ENCODE data around the gene TMEM165. TPM values are rescaled to one million over a fixed set of nuclear protein-coding genes. Genes with fewer than 3 reads are reported as not detected.

The TMEM165 gene
- total RNA-seq, 1 experiment from 2014 or later, result 119 TPM

DNA sequence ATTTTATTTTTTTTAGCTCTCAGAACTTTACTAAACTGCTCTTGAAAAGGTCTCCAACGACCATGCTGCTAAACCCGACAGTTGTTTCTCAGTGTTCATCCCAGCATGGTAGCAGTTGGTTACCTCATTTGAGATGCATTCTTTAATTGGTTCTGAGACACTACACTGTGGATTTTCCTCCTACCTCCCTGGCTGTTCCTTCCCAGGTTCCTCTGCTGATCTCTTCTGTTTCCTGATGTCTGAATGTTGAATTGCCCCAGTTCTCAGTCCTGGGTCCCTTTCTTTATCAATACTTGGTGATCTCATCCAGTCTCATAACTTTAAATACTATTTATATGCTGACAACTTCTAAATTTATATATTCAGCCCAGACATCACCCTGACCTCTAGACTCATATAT, 19.1 kb upstream of the TMEM165 start:
- Mint-ChIP-seq H3K36me3 (ENCODE audit: insufficient read depth, unreplicated experiment) (peaks cover 6% of the 10 kb centered on the region), H3K9me3 (ENCODE audit: unreplicated experiment) (no peaks in the 10 kb centered on the region), H3K27ac (ENCODE audit: low read depth, unreplicated experiment) (no peak overlapping the region), H3K4me3 (ENCODE audit: unreplicated experiment) (no peak overlapping the region), H3K27me3 (ENCODE audit: insufficient read depth, unreplicated experiment) (no peaks in the 10 kb centered on the region), H3K4me1 (ENCODE audit: insufficient read depth, unreplicated experiment) (peaks cover 8% of the 10 kb centered on the region)
- DNase-seq (ENCODE audit: unreplicated experiment), result no peak
- CTCF ChIA-PET, result interaction anchor here (1.5 to 2.9 kb wide), 2 partner anchors 28 to 31 kb away, joined by 3 to 18 read pairs; partner anchors contain the start of gene SRD5A3
- TF ChIP-seq, protein P1, sequence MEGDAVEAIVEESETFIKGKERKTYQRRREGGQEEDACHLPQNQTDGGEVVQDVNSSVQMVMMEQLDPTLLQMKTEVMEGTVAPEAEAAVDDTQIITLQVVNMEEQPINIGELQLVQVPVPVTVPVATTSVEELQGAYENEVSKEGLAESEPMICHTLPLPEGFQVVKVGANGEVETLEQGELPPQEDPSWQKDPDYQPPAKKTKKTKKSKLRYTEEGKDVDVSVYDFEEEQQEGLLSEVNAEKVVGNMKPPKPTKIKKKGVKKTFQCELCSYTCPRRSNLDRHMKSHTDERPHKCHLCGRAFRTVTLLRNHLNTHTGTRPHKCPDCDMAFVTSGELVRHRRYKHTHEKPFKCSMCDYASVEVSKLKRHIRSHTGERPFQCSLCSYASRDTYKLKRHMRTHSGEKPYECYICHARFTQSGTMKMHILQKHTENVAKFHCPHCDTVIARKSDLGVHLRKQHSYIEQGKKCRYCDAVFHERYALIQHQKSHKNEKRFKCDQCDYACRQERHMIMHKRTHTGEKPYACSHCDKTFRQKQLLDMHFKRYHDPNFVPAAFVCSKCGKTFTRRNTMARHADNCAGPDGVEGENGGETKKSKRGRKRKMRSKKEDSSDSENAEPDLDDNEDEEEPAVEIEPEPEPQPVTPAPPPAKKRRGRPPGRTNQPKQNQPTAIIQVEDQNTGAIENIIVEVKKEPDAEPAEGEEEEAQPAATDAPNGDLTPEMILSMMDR (IDR thresholded peaks at IDR 0.05; ENCODE audit: unreplicated experiment), result no peak
- BruUV-seq (replicated peaks), result no TSS peak
- POLR2A ChIA-PET, result interaction anchor here (1.9 to 5.1 kb wide), 3 partner anchors 16 to 29 kb away, joined by 5 to 66 read pairs (median 27); partner anchors contain the start of gene TMEM165
- intact Hi-C loops (cut with micrococcal nuclease), result no loop called here

DNA sequence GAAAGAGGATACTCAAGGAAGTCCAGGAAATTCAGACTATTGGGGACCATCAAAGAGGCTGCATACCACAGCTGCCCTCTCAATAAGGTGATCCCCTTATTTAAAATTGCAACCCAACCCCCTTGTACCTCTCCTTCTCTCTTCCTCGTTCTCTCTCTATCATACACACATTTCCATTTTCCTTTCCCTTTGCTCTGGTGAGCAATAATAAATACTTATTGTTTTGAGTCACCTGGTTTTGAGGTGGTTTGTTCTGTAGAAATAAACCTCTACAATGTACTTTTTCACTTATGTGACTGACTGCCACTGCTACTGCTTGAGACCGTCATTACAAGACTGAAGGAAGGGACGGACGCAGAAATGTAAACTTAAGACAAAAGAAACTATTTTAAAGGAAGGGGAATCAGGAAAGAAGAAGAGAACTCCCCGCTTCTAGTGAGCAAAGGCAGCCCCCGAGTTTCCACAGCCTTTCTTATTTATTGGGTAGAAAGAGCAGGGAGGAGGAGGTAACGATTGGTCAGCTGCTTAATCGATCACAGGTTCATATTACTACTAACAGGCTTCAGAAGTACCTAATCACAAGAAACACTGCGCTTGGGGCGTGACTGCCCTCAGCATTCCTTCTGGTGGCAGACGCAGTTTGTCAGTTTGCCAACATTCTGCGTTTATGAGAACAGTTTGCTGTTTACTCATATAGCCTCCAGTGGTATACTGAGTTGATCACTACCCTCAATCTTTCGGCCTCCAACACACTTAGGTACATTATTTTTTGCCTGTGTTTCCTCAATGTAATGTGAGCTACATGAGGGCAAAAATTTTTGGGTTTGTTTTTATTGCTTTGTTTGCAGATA, 16.9 kb upstream of the TMEM165 start:
- peak overlapping the region; percentile 56 for H3K4me3 Mint-ChIP-seq (ENCODE audit: unreplicated experiment)
- intact Hi-C loops (cut with micrococcal nuclease), result loop anchor here (2.0 kb wide), 1 partner anchor 18 kb away; no protein-coding TSS in a partner anchor
- ChIA-PET POLR2A (interaction anchor here (0.7 to 5.1 kb wide), 11 partner anchors 9 to 167 kb away, joined by 3 to 66 read pairs (median 4); partner anchors contain the start of genes SRD5A3 and TMEM165), CTCF (interaction anchor here (0.6 to 2.9 kb wide), 3 partner anchors 33 to 378 kb away, joined by 3 to 18 read pairs (median 4); partner anchors contain the start of gene SRD5A3)
- BruUV-seq (replicated peaks), result no TSS peak
- peak overlapping the region; percentile 81 for H3K27ac Mint-ChIP-seq (ENCODE audit: low read depth, unreplicated experiment)
- peak; percentile 85 for DNase-seq (ENCODE audit: unreplicated experiment)
- TF ChIP-seq, protein P1 (IDR thresholded peaks at IDR 0.05; ENCODE audit: unreplicated experiment), result no peak
- no peaks in the 10 kb centered on the region for H3K9me3 Mint-ChIP-seq (ENCODE audit: unreplicated experiment)
- no peaks in the 10 kb centered on the region for H3K27me3 Mint-ChIP-seq (ENCODE audit: insufficient read depth, unreplicated experiment)
- H3K36me3 Mint-ChIP-seq (ENCODE audit: insufficient read depth, unreplicated experiment), result no peaks in the 10 kb centered on the region
- peaks cover 8% of the 10 kb centered on the region for H3K4me1 Mint-ChIP-seq (ENCODE audit: insufficient read depth, unreplicated experiment)

DNA sequence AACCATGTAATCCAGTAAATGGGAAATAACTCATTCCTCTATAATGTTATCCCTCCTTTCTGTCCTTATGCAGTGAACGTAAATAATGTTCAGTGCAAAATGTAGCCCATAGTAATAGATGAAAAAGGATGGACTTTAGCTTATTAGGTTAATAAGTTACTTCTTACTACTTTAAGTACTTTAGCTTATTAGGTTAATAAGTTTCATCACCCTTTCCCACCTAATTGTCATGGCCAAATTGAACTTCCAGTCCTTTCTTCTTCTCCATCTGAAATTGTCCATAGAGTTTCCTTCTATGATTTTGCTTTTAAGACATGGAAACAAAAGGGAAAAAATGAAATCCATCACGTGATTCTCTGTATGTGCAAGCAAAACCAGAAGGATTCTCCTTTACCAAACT, 15.2 kb upstream of the TMEM165 start:
- H3K4me3 Mint-ChIP-seq (ENCODE audit: unreplicated experiment), result no peak overlapping the region

DNA sequence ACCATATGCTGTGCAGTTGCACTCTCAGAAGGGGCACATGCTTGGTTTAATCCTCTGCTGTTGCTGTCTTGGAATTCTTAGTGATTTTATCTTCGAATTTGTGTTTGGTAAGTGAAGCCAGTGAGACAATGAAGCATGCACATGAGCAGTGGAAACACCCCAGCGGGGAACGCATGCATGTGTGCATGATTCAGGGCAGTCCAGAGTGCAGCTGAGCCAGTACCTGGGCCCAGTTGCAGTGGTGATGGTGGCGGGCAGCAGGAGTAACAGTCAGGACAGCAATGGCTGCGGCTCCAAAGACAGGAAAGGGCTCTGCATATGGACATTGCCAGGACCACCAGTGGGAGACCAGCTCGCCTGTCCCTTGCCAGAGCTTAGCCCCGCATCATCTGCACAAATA, 14.3 kb upstream of the TMEM165 start:
- Mint-ChIP-seq H3K4me1 (ENCODE audit: insufficient read depth, unreplicated experiment) (peaks cover 8% of the 10 kb centered on the region), H3K27me3 (ENCODE audit: insufficient read depth, unreplicated experiment) (no peaks in the 10 kb centered on the region), H3K36me3 (ENCODE audit: insufficient read depth, unreplicated experiment) (no peaks in the 10 kb centered on the region), H3K9me3 (ENCODE audit: unreplicated experiment) (no peaks in the 10 kb centered on the region), H3K4me3 (ENCODE audit: unreplicated experiment) (no peak overlapping the region), H3K27ac (ENCODE audit: low read depth, unreplicated experiment) (no peak overlapping the region)
- ChIA-PET CTCF (no interaction called here), POLR2A (no interaction called here)
- no peak for DNase-seq (ENCODE audit: unreplicated experiment)
- TF ChIP-seq, protein P1 (IDR thresholded peaks at IDR 0.05; ENCODE audit: unreplicated experiment), result no peak
- intact Hi-C loops (cut with micrococcal nuclease), result no loop called here
- BruUV-seq (replicated peaks), result no TSS peak

More for the DNA sequence above, 15.2 kb upstream of the TMEM165 start:
- Mint-ChIP-seq H3K9me3 (ENCODE audit: unreplicated experiment) (no peaks in the 10 kb centered on the region), H3K36me3 (ENCODE audit: insufficient read depth, unreplicated experiment) (no peaks in the 10 kb centered on the region), H3K27me3 (ENCODE audit: insufficient read depth, unreplicated experiment) (no peaks in the 10 kb centered on the region), H3K27ac (ENCODE audit: low read depth, unreplicated experiment) (no peak overlapping the region), H3K4me1 (ENCODE audit: insufficient read depth, unreplicated experiment) (peaks cover 8% of the 10 kb centered on the region)
- intact Hi-C loops (cut with micrococcal nuclease), result no loop called here
- ChIA-PET CTCF (interaction anchor here (0.5 kb wide), 1 partner anchor 15 kb away, joined by 3 read pairs; the partner anchor contains the start of gene TMEM165), POLR2A (interaction anchor here (5.1 kb wide), 1 partner anchor 16 kb away, joined by 66 read pairs; the partner anchor contains the start of gene TMEM165)
- DNase-seq (ENCODE audit: unreplicated experiment), result no peak
- TF ChIP-seq, protein P1 (IDR thresholded peaks at IDR 0.05; ENCODE audit: unreplicated experiment), result no peak
- no TSS peak for BruUV-seq (replicated peaks)
